ENCODE measurements around the gene TSEN34. TPM values are rescaled to one million over a fixed set of nuclear protein-coding genes. Genes with fewer than 3 reads are reported as not detected.

Gene TSEN34
- polyA plus RNA-seq, 1 of the 3 experiments (the other 2 are of a cell fraction) = 82.1 TPM

DNA sequence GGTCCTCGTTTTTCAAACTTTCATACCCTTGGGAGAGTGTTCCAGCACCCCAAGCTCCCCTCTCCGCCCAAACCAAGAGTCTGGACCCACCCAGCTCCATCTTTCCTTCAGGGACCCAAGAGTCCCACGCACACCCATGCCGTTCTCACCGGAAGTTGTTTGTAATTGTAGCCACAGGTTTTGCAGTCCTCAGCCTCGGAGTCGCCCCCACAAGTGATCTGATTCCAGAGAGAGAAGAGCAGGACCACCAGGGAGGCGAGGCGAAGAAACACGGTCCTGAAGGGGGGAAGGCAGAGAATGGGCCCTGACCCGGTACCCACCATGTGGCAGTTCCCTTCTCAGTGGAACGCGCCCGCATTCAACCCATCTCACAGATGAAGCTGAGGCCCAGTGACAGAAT, 28.2 kb upstream of the TSEN34 start:
- H3K4me3 ChIP-seq (ENCODE audit: low read depth in 2 of 2, low read length in 1 of 2) = no peak overlapping the region
- H3K79me2 ChIP-seq (ENCODE audit: insufficient read depth) = peaks cover 19% of the 10 kb centered on the region; the same call in 1 of the 2 replicates
- 86% methylated on average over 14 of the region's 14 CpGs for WGBS (ENCODE audit: low lambda C conversion rate)
- POLR2A ChIA-PET = no interaction called here
- no peaks in the 10 kb centered on the region for H3K27me3 ChIP-seq (ENCODE audit: insufficient read depth)
- H3K27ac ChIP-seq (ENCODE audit: low read depth in 2 of 2, low read length in 1 of 2) = no peak overlapping the region
- H3K36me3 ChIP-seq (replicated peaks in 1 of 2; ENCODE audit: control insufficient read depth in 1 of 2, insufficient read depth in 2 of 2, low read length in 1 of 2) = peaks cover 0 to 2% of the 10 kb centered on the region in 2 experiments
- H4K20me1 ChIP-seq (ENCODE audit: insufficient read depth) = no peaks in the 10 kb centered on the region
- H3F3A ChIP-seq (replicated peaks; ENCODE audit: insufficient read depth) = no peaks in the 10 kb centered on the region
- no peak overlapping the region for H3K4me2 ChIP-seq
- no peaks in the 10 kb centered on the region for H3K9me2 ChIP-seq
- H3K9me3 ChIP-seq = no peaks in the 10 kb centered on the region
- no peak overlapping the region for H3K9ac ChIP-seq
- CTCF ChIA-PET = interaction anchor here (1.4 kb wide), 1 partner anchor 15 kb away, joined by 3 read pairs; no protein-coding TSS in a partner anchor
- H3K4me1 ChIP-seq (ENCODE audit: control insufficient read depth in 1 of 2, insufficient read depth in 2 of 2, low read depth in 1 of 2, low read length in 1 of 2) = peaks cover 7 to 19% of the 10 kb centered on the region in 2 experiments; a peak in 2 of 4 replicates
- no peak for DNase-seq
- H2AFZ ChIP-seq (ENCODE audit: low read depth) = no peak overlapping the region
- TF ChIP-seq FOXM1 (IDR thresholded peaks at IDR 0.05; ENCODE audit: low read depth) = no peak
- no peak for TF ChIP-seq USF1 (IDR thresholded peaks at IDR 0.05; ENCODE audit: borderline replicate concordance, low read depth)
- no peak for TF ChIP-seq NFIC (IDR thresholded peaks at IDR 0.05; ENCODE audit: borderline replicate concordance)
- no peak for TF ChIP-seq EP300 (IDR thresholded peaks at IDR 0.05; ENCODE audit: borderline replicate concordance in 1 of 2, low read depth in 1 of 2, low read length in 1 of 2)
- TF ChIP-seq RFX5 (IDR thresholded peaks at IDR 0.05; ENCODE audit: low read length) = no peak
- no peak for TF ChIP-seq USF2 (IDR thresholded peaks at IDR 0.05; ENCODE audit: borderline replicate concordance, low read depth, low read length)
- TF ChIP-seq MXI1 (IDR thresholded peaks at IDR 0.05; ENCODE audit: low read depth, low read length) = no peak

- no peak for DNase-seq
- Histone ChIP-seq H3K36me3 (replicated peaks in 1 of 2; ENCODE audit: control insufficient read depth in 1 of 2, insufficient read depth in 2 of 2, low read length in 1 of 2) (no peaks in the 10 kb centered on the region), H3K79me2 (ENCODE audit: insufficient read depth) (peaks cover 9% of the 10 kb centered on the region; the same call in 1 of the 2 replicates), H3K9ac (no peak overlapping the region), H3K27me3 (ENCODE audit: insufficient read depth) (no peaks in the 10 kb centered on the region), H3K9me3 (no peaks in the 10 kb centered on the region), H3F3A (replicated peaks; ENCODE audit: insufficient read depth) (no peaks in the 10 kb centered on the region), H3K4me1 (ENCODE audit: control insufficient read depth in 1 of 2, insufficient read depth in 2 of 2, low read depth in 1 of 2, low read length in 1 of 2) (peaks cover 0 to 11% of the 10 kb centered on the region in 2 experiments; a peak in 1 of 4 replicates), H3K4me3 (ENCODE audit: low read depth in 2 of 2, low read length in 1 of 2) (no peak overlapping the region), H4K20me1 (ENCODE audit: insufficient read depth) (no peaks in the 10 kb centered on the region), H3K4me2 (no peak overlapping the region), H3K27ac (ENCODE audit: low read depth in 2 of 2, low read length in 1 of 2) (no peak overlapping the region), H2AFZ (ENCODE audit: low read depth) (no peak overlapping the region), H3K9me2 (no peaks in the 10 kb centered on the region)
- WGBS (ENCODE audit: low lambda C conversion rate) = 93% methylated on average over 37 of the region's 37 CpGs
- TF ChIP-seq, protein P1, sequence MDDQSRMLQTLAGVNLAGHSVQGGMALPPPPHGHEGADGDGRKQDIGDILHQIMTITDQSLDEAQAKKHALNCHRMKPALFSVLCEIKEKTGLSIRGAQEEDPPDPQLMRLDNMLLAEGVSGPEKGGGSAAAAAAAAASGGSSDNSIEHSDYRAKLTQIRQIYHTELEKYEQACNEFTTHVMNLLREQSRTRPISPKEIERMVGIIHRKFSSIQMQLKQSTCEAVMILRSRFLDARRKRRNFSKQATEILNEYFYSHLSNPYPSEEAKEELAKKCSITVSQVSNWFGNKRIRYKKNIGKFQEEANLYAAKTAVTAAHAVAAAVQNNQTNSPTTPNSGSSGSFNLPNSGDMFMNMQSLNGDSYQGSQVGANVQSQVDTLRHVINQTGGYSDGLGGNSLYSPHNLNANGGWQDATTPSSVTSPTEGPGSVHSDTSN (IDR thresholded peaks at IDR 0.05) = no peak
- TF ChIP-seq USF1 (IDR thresholded peaks at IDR 0.05; ENCODE audit: borderline replicate concordance, low read depth) = no peak
- TF ChIP-seq EZH2phosphoT487 (IDR thresholded peaks at IDR 0.05; ENCODE audit: borderline replicate concordance, low read depth) = no peak
- TF ChIP-seq IRF3 (IDR thresholded peaks at IDR 0.05; ENCODE audit: low read depth, low read length) = no peak
- TF ChIP-seq EP300 (IDR thresholded peaks at IDR 0.05; ENCODE audit: borderline replicate concordance in 1 of 2, low read depth in 1 of 2, low read length in 1 of 2) = no peak
- TF ChIP-seq NFIC (IDR thresholded peaks at IDR 0.05; ENCODE audit: borderline replicate concordance) = no peak
- no peak for TF ChIP-seq RXRA (IDR thresholded peaks at IDR 0.05; ENCODE audit: borderline replicate concordance, low read depth)
- POLR2A ChIA-PET = no interaction called here
- CTCF ChIA-PET = interaction anchor here (1.1 to 1.6 kb wide), 2 partner anchors 66 to 68 kb away, joined by 4 to 5 read pairs; no protein-coding TSS in a partner anchor
Measured at GRCh38 chr19:54164369-54165068, 26.6 kb upstream of the TSEN34 start.
